Kidney epithelial cell (primary cell): ENCODE results near the gene TATDN2. TPM values are rescaled to one million over a fixed set of nuclear protein-coding genes. Genes with fewer than 3 reads are reported as not detected.

Experiments used
- DNase-seq: peaks from one replicate; pipeline ENCODE4 v3.0.0-alpha.2; 2010; ENCODE audit warnings: low read depth
- H3K27me3 ChIP-seq: 2 replicates; pipeline ENCODE4 v1.6.0; 2011; ENCODE audit warnings: low read length; ENCODE audit not compliant: control insufficient read depth, insufficient read depth
- H3K36me3 ChIP-seq: 2 replicates; pipeline ENCODE4 v1.5.1; 2011; ENCODE audit warnings: low read length; ENCODE audit not compliant: control insufficient read depth, insufficient read depth
- H3K4me3 ChIP-seq: 2 replicates; pipeline ENCODE4 v1.5.1; 2011; ENCODE audit warnings: low read depth, mild to moderate bottlenecking, control low read depth, low read length
- total RNA-seq: library from RNA; depleted of rRNA; stranded (reverse); fragments of >200 nt; gene quantifications from 2 replicates; pipeline ENCODE4 v1.2.3, GENCODE V29; 2015
- TF ChIP-seq, protein P1 (sequence below): IDR thresholded peaks from 2 replicates; pipeline ENCODE4 v1.5.1; 2011; ENCODE audit warnings: mild to moderate bottlenecking, moderate library complexity, low read length, control low read depth, inconsistent platforms; ENCODE audit not compliant: insufficient read depth, poor library complexity, severe bottlenecking

Gene TATDN2
- total RNA-seq, 1 donor from 2014 or later, result 14.8 TPM

DNA sequence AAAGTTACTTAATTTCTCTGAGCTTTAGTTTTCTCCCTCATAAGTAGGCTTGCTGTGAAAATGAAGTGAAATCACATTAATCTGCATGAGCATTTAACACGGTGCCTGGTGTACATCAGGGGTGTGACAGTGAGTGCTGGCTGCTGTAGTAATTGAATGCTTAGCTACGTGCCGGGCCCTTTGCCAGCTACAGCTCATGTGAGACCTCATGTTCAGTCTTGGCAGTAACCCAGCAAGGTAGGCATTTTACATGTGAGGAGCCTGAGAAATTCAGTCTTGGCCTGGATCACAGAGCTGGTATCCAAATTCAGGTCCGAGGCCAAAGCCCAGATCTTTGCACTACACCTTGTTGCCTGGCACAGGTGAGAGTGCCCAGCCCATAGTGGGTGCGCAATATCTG lies 35.4 kb downstream of the TATDN2 start:
- Histone ChIP-seq H3K4me3 (no peak overlapping the region), H3K27me3 (no peaks in the 10 kb centered on the region), H3K36me3 (no peaks in the 10 kb centered on the region)
- DNase-seq, result no peak
- TF ChIP-seq, protein P1, sequence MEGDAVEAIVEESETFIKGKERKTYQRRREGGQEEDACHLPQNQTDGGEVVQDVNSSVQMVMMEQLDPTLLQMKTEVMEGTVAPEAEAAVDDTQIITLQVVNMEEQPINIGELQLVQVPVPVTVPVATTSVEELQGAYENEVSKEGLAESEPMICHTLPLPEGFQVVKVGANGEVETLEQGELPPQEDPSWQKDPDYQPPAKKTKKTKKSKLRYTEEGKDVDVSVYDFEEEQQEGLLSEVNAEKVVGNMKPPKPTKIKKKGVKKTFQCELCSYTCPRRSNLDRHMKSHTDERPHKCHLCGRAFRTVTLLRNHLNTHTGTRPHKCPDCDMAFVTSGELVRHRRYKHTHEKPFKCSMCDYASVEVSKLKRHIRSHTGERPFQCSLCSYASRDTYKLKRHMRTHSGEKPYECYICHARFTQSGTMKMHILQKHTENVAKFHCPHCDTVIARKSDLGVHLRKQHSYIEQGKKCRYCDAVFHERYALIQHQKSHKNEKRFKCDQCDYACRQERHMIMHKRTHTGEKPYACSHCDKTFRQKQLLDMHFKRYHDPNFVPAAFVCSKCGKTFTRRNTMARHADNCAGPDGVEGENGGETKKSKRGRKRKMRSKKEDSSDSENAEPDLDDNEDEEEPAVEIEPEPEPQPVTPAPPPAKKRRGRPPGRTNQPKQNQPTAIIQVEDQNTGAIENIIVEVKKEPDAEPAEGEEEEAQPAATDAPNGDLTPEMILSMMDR, result no peak

GRCh38 chr3:10284496-10284895 lies 36.2 kb downstream of the TATDN2 start:
- no peaks in the 10 kb centered on the region for H3K27me3 ChIP-seq
- no peak for DNase-seq
- H3K4me3 ChIP-seq, result no peak overlapping the region
- H3K36me3 ChIP-seq, result no peaks in the 10 kb centered on the region
- TF ChIP-seq, protein P1, result no peak

GRCh38 chr3:10285272-10286132 lies 37.2 kb downstream of the TATDN2 start:
- H3K27me3 ChIP-seq, result no peaks in the 10 kb centered on the region
- no peaks in the 10 kb centered on the region for H3K36me3 ChIP-seq
- TF ChIP-seq, protein P1, result no peak
- no peak for DNase-seq
- H3K4me3 ChIP-seq, result no peak overlapping the region

DNA sequence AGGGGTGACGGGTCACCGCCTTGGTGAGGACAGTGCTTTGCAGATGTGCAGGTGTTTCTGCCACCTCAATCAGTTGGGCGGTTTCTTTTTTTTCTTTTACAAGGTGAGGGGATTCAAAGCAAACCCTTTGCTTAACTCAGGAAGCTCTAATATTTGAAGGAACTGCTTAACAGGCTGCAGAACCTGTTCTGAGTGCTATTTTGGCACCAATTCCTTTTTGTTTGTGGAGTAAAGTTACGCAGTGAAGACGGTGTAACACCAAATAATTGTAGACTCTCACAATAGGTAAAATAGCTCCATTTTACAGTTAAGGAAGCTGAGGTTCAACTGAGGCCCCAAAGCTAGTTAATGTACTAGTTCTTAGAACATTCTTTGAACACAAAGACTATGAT lies 37.9 kb downstream of the TATDN2 start:
- TF ChIP-seq, protein P1, result no peak
- DNase-seq, result no peak
- Histone ChIP-seq H3K27me3 (no peaks in the 10 kb centered on the region), H3K36me3 (no peaks in the 10 kb centered on the region), H3K4me3 (no peak overlapping the region)

GRCh38 chr3:10286596-10287295 lies 38.5 kb downstream of the TATDN2 start:
- TF ChIP-seq, protein P1, result no peak
- DNase-seq, result no peak
- no peak overlapping the region for H3K4me3 ChIP-seq
- no peaks in the 10 kb centered on the region for H3K27me3 ChIP-seq
- no peaks in the 10 kb centered on the region for H3K36me3 ChIP-seq
